HUDEP-2 (cell line): ENCODE measurements around the gene HSD11B2.

ENCODE experiments used
- DNase-seq, 76 experiments: peaks; one replicate each; lab custom pipeline; 2025; ENCODE audit not compliant: unreplicated experiment in 76 of 76; lab: John Stamatoyannopoulos, UW

HSD11B2 gene

GRCh38 chr16:67396159-67397035 is 34.5 kb upstream of the HSD11B2 start:
- DNase-seq, result peak in 38 of 76 experiments; percentile 7 to 63 (median 26)

GRCh38 chr16:67397036-67397801 is 33.7 kb upstream of the HSD11B2 start:
- DNase-seq, result no peak

- DNase-seq, result no peak
Observed at GRCh38 chr16:67397812-67398545, 32.9 kb upstream of the HSD11B2 start.

- DNase-seq, result no peak
Observed at GRCh38 chr16:67398546-67399217, 32.2 kb upstream of the HSD11B2 start.

- DNase-seq, result peak in 17 of 76 experiments; percentile 4 to 32 (median 15)
Observed at GRCh38 chr16:67399218-67399733, 31.6 kb upstream of the HSD11B2 start.

- no peak for DNase-seq
Observed at GRCh38 chr16:67399749-67400704, 30.9 kb upstream of the HSD11B2 start.

- no peak for DNase-seq
Observed at GRCh38 chr16:67400901-67401300, 30.0 kb upstream of the HSD11B2 start.

- DNase-seq, result no peak
Observed at GRCh38 chr16:67403976-67404555, 26.9 kb upstream of the HSD11B2 start.

GRCh38 chr16:67404740-67405226 is 26.1 kb upstream of the HSD11B2 start:
- DNase-seq, result no peak

GRCh38 chr16:67405336-67405735 is 25.6 kb upstream of the HSD11B2 start:
- DNase-seq, result no peak

- no peak for DNase-seq
Observed at GRCh38 chr16:67406111-67406971, 24.6 kb upstream of the HSD11B2 start.

- DNase-seq, result no peak
Observed at GRCh38 chr16:67407176-67407787, 23.6 kb upstream of the HSD11B2 start.

- no peak for DNase-seq
Observed at GRCh38 chr16:67407788-67408452, 23.0 kb upstream of the HSD11B2 start.

- no peak for DNase-seq
Observed at GRCh38 chr16:67409631-67410030, 21.3 kb upstream of the HSD11B2 start.

- no peak for DNase-seq
Observed at GRCh38 chr16:67411339-67411738, 19.6 kb upstream of the HSD11B2 start.

GRCh38 chr16:67412294-67412693 is 18.6 kb upstream of the HSD11B2 start:
- no peak for DNase-seq
